Neural crest cell (in vitro differentiated cells): ENCODE data around the gene FAM237B. TPM values are rescaled to one million over a fixed set of nuclear protein-coding genes. Genes with fewer than 3 reads are reported as not detected.
"Not testable (repeated sequence)": the region's sequence is repeated elsewhere in the genome, so short reads cannot be mapped to it uniquely, and the experiment has no call there.

Experiments
- DNase-seq: peaks from one replicate; pipeline ENCODE4 v3.0.0; 2021; ENCODE audit warnings: low read depth, mixed read lengths, low spot score
- H3K27ac Mint-ChIP-seq: one replicate; pipeline ENCODE4 v1.8.0; 2021; ENCODE audit warnings: mild to moderate bottlenecking, mixed read lengths; ENCODE audit not compliant: unreplicated experiment
- H3K27me3 Mint-ChIP-seq: 2 replicates; pipeline ENCODE4 v1.8.0; 2021; ENCODE audit warnings: low read depth, mild to moderate bottlenecking, mixed read lengths
- H3K36me3 Mint-ChIP-seq: 2 replicates; pipeline ENCODE4 v1.8.0; 2021; ENCODE audit warnings: low read depth, mild to moderate bottlenecking, mixed read lengths
- H3K4me1 Mint-ChIP-seq: 2 replicates; pipeline ENCODE4 v1.8.0; 2021; ENCODE audit warnings: mixed read lengths
- H3K4me3 Mint-ChIP-seq: one replicate; pipeline ENCODE4 v1.8.0; 2021; ENCODE audit warnings: mild to moderate bottlenecking, mixed read lengths
- H3K9me3 Mint-ChIP-seq: 2 replicates; pipeline ENCODE4 v1.8.0; 2021; ENCODE audit warnings: mixed read lengths
- total RNA-seq: library from RNA; stranded (reverse); gene quantifications from 2 replicates; pipeline ENCODE4 v1.2.1, GENCODE V29; 2021
- TF ChIP-seq, protein P1 (sequence below): fragments of 200-600 bp; sonication (generic); conservative IDR thresholded peaks from 2 replicates; pipeline ENCODE4 v1.5.0; 2021; ENCODE audit warnings: antibody characterized with exemption, mild to moderate bottlenecking

FAM237B gene
- total RNA-seq, 1 donor from 2014 or later = not detected

DNA sequence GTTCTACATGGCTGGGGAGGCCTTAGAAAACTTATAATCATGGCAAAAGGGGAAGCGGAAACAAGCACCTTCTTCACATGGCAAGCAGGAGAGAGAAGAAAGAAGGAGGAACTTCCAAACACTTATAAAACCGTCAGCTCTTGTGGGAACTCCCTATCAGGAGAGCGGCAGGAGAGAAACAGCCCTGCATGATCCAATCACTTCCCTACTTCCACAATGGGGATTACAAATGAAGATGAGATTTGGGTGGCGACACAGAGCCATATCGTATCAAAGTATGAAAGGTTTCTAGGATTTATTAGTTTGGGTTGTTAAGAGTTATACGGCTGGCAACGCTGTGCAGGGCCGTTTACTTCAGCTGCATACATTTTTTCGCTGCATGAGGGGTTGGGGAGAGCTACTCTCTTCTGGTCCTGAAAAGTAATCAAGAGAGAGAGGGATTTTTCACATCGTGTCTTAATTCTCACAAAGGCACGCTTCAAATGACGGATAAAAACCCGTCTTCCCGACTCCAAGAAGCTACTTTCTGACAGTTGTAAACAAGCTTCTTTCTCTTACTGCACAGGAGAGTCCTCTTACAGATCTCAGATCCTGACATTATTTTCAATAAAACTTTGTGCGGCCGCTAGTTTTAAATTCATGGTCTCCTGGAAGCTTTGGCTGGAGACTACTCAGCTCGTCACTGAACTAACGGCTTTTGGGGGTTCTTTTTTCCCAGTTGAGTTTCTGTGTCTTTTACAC lies 24.7 kb upstream of the FAM237B start:
- Mint-ChIP-seq H3K27ac (peak overlapping the region; percentile 98), H3K4me1 (peaks cover 35% of the 10 kb centered on the region), H3K36me3 (no peaks in the 10 kb centered on the region), H3K27me3 (no peaks in the 10 kb centered on the region), H3K4me3 (peak overlapping the region; percentile 100), H3K9me3 (no peaks in the 10 kb centered on the region)
- DNase-seq = no peak
- TF ChIP-seq, protein P1, sequence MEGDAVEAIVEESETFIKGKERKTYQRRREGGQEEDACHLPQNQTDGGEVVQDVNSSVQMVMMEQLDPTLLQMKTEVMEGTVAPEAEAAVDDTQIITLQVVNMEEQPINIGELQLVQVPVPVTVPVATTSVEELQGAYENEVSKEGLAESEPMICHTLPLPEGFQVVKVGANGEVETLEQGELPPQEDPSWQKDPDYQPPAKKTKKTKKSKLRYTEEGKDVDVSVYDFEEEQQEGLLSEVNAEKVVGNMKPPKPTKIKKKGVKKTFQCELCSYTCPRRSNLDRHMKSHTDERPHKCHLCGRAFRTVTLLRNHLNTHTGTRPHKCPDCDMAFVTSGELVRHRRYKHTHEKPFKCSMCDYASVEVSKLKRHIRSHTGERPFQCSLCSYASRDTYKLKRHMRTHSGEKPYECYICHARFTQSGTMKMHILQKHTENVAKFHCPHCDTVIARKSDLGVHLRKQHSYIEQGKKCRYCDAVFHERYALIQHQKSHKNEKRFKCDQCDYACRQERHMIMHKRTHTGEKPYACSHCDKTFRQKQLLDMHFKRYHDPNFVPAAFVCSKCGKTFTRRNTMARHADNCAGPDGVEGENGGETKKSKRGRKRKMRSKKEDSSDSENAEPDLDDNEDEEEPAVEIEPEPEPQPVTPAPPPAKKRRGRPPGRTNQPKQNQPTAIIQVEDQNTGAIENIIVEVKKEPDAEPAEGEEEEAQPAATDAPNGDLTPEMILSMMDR = no peak

DNA sequence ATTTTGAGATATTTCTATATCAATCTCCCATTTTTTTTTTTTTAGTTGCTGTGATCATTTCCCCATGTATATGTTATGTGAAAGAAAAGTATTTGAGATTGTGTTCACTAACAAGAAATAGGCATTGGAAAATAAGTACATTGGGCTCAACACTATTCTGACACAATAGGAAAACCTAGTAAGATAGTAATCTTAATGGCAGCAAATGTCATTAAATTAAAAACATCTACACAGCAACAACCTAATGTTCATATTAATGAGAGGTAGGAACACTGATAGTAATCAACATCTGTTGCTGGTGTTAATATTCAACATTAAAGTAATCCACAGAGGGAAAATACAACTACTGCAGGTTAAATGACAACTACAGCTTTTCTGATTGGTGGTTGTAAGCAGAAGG lies 23.9 kb upstream of the FAM237B start:
- Mint-ChIP-seq H3K9me3 (no peaks in the 10 kb centered on the region), H3K4me3 (peak overlapping the region; percentile 100)

DNA sequence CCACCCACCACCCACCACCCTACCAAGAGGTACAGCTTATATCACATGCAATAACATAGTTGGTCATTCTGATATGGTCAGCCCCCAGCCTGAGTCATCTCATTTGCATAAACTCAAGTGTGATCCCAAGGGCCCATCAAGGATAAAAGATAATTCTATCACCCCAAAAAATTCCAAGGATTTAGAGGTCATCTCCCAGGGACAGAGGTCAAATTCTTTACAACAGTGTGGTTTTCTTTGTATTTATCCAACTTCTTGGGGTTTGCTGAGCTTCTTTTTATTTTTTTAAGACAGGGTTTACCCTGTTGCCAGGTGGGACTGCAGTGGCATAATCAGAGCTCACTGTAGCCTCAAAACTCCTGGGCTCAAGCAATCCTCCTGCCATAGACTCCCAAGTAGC lies 16.0 kb upstream of the FAM237B start:
- H3K4me1 Mint-ChIP-seq = peaks cover 7% of the 10 kb centered on the region
- H3K4me3 Mint-ChIP-seq = no peak overlapping the region
- TF ChIP-seq, protein P1 = no peak
- no peak overlapping the region for H3K27ac Mint-ChIP-seq
- DNase-seq = no peak
- no peaks in the 10 kb centered on the region for H3K9me3 Mint-ChIP-seq
- no peaks in the 10 kb centered on the region for H3K36me3 Mint-ChIP-seq
- H3K27me3 Mint-ChIP-seq = no peaks in the 10 kb centered on the region

More for the DNA sequence above, 23.9 kb upstream of the FAM237B start:
- Mint-ChIP-seq H3K27ac (no peak overlapping the region), H3K27me3 (no peaks in the 10 kb centered on the region), H3K36me3 (no peaks in the 10 kb centered on the region), H3K4me1 (peaks cover 35% of the 10 kb centered on the region)
- no peak for DNase-seq
- TF ChIP-seq, protein P1 = no peak

DNA sequence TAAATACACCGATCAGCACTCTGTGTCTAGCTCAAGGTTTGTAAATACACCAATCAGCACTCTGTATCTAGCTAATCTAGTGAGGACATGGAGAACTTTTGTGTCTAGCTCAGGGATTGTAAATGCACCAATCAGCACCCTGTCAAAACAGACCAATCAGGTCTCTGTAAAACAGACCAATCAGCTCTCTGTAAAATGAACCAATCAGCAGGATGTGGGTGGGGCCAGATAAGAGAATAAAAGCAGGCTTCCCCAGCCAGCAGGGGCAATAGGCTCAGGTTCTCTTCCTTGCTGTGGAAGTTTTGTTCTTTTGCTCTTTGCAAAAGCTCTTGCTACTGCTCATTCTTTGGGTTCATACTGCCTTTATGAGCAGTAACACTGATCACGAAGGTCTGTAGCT lies 13.8 kb upstream of the FAM237B start:
- not testable (repeated sequence) for H3K9me3 Mint-ChIP-seq, H3K36me3 Mint-ChIP-seq, H3K4me3 Mint-ChIP-seq, DNase-seq, H3K27me3 Mint-ChIP-seq, H3K27ac Mint-ChIP-seq
- peaks cover 11% of the 10 kb centered on the region for H3K4me1 Mint-ChIP-seq

DNA sequence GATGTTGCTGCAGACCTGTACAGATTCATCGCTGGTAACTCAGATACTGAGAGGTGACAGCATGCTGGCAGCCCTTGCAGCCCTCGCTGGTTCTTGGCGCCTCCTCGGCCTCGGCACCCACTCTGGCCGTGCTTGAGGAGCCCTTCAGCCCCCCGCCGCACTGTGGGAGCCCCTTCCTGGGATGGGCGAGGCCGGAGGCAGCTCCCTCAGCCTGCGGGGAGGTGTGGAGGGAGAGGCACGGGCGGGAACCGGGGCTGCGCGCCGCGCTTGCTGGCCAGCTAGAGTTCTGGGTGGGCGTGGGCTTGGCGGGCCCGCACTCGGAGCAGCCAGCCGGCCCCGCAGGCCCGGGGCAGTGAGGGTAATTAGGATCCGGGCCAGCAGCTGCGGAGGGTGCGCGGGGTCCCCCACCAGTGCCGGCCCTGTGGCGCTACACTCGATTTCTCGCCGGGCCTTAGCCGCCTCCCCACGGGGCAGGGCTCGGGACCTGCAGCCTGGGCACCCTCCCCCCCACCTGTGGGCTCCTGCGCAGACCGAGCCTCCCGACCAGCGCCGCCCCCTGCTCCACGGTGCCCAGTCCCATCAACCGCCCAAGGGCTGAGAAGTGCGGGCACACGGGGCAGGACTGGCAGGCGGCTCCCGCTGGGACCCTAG lies 13.2 kb upstream of the FAM237B start:
- H3K36me3 Mint-ChIP-seq = no peaks in the 10 kb centered on the region
- H3K4me1 Mint-ChIP-seq = peaks cover 11% of the 10 kb centered on the region
- no peak for DNase-seq
- no peaks in the 10 kb centered on the region for H3K9me3 Mint-ChIP-seq
- no peak overlapping the region for H3K27ac Mint-ChIP-seq
- H3K27me3 Mint-ChIP-seq = no peaks in the 10 kb centered on the region
- H3K4me3 Mint-ChIP-seq = no peak overlapping the region
- TF ChIP-seq, protein P1 = no peak

DNA sequence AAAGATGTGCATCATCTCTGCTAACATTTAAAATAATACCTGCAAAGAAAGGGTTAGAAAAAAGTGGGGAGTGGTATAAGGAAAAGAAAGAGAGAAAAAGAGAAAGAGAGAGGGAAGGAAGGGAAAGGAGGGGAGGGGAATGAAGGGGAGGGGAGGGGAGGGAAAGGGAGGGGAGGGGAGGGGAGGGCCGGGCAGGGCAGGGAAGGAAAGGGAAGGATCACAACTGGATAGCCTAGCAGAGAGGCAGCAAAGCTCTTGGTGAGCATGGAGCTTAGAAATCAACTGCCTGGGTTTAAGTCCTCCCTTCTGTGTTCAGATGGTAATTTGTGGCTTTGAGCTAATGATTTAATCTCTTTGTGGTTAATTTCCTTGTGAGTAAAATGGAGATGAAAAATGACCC lies 5.4 kb upstream of the FAM237B start:
- Mint-ChIP-seq H3K4me3 (no peak overlapping the region), H3K9me3 (no peaks in the 10 kb centered on the region), H3K4me1 (peaks cover 3% of the 10 kb centered on the region), H3K27ac (no peak overlapping the region), H3K36me3 (no peaks in the 10 kb centered on the region), H3K27me3 (peaks cover 37% of the 10 kb centered on the region)
- no peak for DNase-seq
- TF ChIP-seq, protein P1 = no peak
